T-helper 2 cell treated with Interferon-gamma antibody and Interleukin-4, amounts not matched to agents 5 μg/mL and 100 μg/mL, for 36 hours (primary cell): ENCODE data around the gene TSN.
"Not testable (repeated sequence)": the region's sequence is repeated elsewhere in the genome, so short reads cannot be mapped to it uniquely, and the experiment has no call there.

Experiments
- DNase-seq: peaks from one replicate; pipeline ENCODE4 v3.0.0; 2021; ENCODE audit warnings: low spot score
- H3K27ac Mint-ChIP-seq: one replicate; pipeline ENCODE4 v1.8.0; 2021; ENCODE audit warnings: mild to moderate bottlenecking, mixed read lengths
- H3K27me3 Mint-ChIP-seq: one replicate; pipeline ENCODE4 v1.8.0; 2021; ENCODE audit warnings: low read depth, mixed read lengths
- H3K36me3 Mint-ChIP-seq: one replicate; pipeline ENCODE4 v1.8.0; 2021; ENCODE audit warnings: low read depth, mixed read lengths
- H3K4me1 Mint-ChIP-seq: one replicate; pipeline ENCODE4 v1.8.0; 2021; ENCODE audit warnings: low read depth, mixed read lengths
- H3K4me3 Mint-ChIP-seq: one replicate; pipeline ENCODE4 v1.8.0; 2022; ENCODE audit warnings: mild to moderate bottlenecking, moderate library complexity, mixed read lengths
- H3K9me3 Mint-ChIP-seq: one replicate; pipeline ENCODE4 v1.8.0; 2021; ENCODE audit warnings: mixed read lengths

Gene TSN

DNA sequence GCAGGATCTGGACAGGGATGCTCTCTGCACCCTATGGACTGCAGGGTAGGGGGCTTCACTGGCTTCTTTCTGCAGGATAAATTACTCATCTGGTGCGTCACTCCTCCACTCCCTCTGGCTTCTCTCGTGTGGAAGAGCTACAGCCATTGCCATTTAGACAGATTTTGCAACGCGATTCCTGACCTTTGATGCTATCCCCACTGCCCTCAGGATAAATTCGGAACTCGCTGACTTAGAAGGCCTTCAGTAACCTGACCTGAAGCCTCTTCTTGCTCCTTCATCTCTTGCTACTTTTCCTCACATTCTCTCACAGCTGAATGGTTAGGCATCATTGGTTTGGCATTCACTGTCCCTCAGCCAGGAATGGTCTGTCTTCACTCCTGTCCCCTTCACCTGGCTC, 24.1 kb upstream of the TSN start:
- Mint-ChIP-seq H3K9me3 (no peaks in the 10 kb centered on the region), H3K4me3 (no peak overlapping the region), H3K36me3 (peaks cover 62% of the 10 kb centered on the region), H3K4me1 (peaks cover 24% of the 10 kb centered on the region), H3K27ac (no peak overlapping the region), H3K27me3 (no peaks in the 10 kb centered on the region)
- no peak for DNase-seq

DNA sequence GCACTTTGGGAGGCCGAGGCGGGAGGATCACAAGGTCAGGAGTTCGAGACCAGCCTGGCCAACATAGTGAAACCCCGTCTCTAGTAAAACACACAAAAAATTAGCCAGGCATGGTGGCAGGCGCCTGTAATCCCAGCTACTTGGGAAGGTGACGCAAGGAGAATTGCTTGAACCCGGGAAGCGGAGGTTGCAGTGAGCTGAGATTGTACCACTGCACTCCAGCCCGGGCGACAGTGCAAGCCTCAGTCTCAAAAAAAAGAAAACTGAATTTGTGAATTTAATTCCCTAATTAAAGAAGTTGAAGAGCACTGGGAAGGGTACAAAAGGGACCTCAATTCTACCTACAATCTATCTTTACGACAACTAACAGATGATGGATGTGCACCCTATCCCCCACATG, 20.9 kb upstream of the TSN start:
- not testable (repeated sequence) for H3K27me3 Mint-ChIP-seq, H3K9me3 Mint-ChIP-seq, DNase-seq, H3K27ac Mint-ChIP-seq
- Mint-ChIP-seq H3K36me3 (peaks cover 42% of the 10 kb centered on the region), H3K4me3 (peak overlapping the region; percentile 97), H3K4me1 (peaks cover 37% of the 10 kb centered on the region)

DNA sequence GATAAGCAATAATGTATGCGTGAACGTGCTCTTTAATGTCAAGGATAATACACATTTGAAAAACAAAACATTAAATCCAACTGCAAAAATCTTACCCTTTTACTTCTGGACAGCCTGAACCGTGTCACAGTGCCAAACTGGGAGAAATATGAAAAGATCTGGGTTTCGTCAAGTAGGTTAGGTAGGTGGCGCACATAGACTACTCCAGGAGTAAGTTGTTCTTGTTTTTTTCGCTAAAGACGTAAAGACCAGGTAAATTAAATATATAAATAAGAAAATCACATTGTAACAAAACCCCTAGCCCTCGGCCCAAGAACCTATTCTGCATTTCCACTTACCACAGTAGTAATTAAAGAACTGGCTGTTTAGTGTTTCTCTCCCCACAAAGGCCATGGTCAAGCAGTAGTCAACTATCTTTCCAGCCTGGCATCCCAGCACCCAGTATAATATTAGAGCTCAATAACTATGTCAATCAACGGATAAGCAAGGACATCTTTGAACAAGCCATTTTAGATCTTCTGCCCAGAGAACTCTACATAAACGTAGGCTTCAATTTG, 19.9 kb upstream of the TSN start:
- no peaks in the 10 kb centered on the region for H3K9me3 Mint-ChIP-seq
- H3K4me3 Mint-ChIP-seq: peak overlapping the region; percentile 97
- H3K36me3 Mint-ChIP-seq: peaks cover 37% of the 10 kb centered on the region
- no peaks in the 10 kb centered on the region for H3K27me3 Mint-ChIP-seq
- DNase-seq: no peak
- H3K4me1 Mint-ChIP-seq: peaks cover 37% of the 10 kb centered on the region
- H3K27ac Mint-ChIP-seq: peak overlapping the region; percentile 92

DNA sequence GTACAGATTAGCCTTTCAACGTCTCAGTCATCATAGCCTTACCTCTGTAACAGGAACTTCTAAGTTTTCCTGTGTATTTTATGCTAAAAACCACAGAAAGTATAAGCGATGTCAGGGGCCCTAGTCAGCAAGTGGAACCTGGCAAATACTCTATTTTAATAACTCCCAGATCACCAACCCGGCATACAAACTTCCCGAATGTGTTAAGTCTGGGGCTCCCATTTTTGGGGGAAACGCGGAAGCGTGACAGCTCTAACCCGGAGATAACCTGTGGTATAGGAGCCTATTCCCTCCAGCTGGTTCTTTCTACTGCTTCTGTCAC, 19.4 kb upstream of the TSN start:
- no peak for DNase-seq
- H3K9me3 Mint-ChIP-seq: no peaks in the 10 kb centered on the region
- peaks cover 32% of the 10 kb centered on the region for H3K36me3 Mint-ChIP-seq
- peaks cover 34% of the 10 kb centered on the region for H3K4me1 Mint-ChIP-seq
- no peaks in the 10 kb centered on the region for H3K27me3 Mint-ChIP-seq
- H3K4me3 Mint-ChIP-seq: peak overlapping the region; percentile 97
- peak overlapping the region; percentile 92 for H3K27ac Mint-ChIP-seq

DNA sequence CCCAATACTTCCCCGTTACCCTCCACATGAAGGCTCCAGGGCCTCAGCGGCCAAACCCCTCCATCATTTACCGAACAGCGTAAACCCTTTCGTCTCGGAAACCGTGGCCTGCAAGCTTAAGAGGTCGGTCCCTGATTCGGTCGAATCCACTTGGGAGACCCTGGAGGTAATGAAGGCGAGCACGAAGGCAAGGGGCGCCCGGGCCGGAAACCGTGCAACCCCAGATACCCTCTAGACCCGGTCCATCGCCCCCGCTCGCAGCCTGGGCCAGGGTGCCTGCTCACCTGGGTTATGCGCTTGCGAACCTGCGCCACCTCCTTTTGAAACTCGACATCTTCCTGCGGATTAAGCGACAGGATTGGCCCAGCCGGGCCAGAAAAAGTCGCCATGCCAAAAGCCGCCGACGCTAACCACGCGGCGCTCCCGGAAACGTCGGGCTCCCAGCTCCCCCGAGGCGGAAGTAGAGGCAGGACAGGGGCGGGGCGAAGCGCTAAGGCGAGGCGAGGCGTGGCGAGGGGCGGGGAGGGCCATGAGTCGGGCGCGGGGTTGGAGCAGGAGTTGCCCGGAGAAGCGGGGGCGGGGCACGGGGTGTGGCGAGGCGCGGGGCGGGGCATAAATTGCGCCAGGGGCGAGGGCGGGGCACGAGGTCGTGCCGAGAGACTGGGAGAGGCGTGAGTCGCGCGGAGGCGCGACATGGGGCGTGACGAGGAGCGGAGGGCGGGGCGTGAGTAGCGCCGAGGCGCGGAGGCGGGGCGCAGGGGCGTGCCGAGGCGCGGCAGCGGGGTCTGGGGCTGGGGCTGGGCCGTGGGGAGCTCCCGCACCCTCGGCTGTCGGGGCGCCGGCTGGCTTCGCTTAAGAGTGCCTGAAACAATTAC, 18.8 kb upstream of the TSN start, which contains the start of gene NIFK:
Gene NIFK (minus strand): TSS at position 414 of the 875 bp plus-strand sequence. CDS start 25 bp downstream, at position 389.
- Mint-ChIP-seq H3K36me3 (peaks cover 26% of the 10 kb centered on the region), H3K9me3 (no peaks in the 10 kb centered on the region), H3K4me1 (peaks cover 30% of the 10 kb centered on the region), H3K27me3 (no peaks in the 10 kb centered on the region), H3K27ac (peak within 1 kb of the TSS; percentile 92), H3K4me3 (peak within 1 kb of the TSS; percentile 97)
- DNase-seq: peak; percentile 98

DNA sequence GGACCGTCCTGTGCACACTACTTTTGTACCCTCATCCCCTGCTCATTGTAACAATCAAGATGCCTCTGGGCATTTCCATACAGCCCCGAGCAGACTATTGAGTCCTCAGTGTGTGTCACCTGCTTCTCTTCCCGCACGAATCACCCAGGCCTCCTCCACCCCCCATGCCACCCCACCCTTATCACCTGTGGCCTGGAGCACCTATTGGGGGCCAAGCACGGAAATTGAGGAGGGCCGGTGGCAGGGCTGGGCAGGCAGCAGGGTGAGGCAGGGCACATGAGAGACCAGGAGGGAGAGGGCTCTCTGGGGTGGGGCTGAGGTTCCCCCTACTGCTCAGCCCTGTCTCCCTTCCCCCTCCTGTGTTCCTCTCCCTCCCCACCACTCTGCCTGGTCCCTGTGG, 14.5 kb upstream of the TSN start:
- Mint-ChIP-seq H3K4me3 (no peak overlapping the region), H3K27ac (no peak overlapping the region), H3K9me3 (no peaks in the 10 kb centered on the region)

DNA sequence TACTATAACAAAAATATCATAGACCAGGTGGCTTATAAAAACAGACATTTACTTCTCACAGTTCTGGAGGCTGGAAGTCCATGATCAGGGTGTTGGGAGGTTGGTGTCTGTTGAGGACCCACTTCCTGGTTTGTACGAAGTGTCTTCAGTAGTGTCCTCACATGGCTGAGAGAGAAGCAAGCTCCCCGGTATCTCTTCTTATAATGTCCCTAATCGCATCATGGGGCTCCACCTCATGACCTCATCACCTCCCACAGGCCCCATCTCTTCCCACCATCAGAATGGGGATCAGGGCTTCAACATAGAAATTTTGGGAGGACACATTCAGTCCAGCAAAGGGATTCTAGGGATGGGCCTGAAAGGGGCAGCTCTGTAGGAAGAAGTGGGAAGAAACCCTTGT, 14.0 kb upstream of the TSN start:
- no peaks in the 10 kb centered on the region for H3K27me3 Mint-ChIP-seq
- H3K4me3 Mint-ChIP-seq: no peak overlapping the region
- H3K27ac Mint-ChIP-seq: no peak overlapping the region

More for the DNA sequence above, 14.5 kb upstream of the TSN start:
- DNase-seq: no peak
- H3K36me3 Mint-ChIP-seq: peaks cover 4% of the 10 kb centered on the region
- H3K4me1 Mint-ChIP-seq: peaks cover 13% of the 10 kb centered on the region
- no peaks in the 10 kb centered on the region for H3K27me3 Mint-ChIP-seq

DNA sequence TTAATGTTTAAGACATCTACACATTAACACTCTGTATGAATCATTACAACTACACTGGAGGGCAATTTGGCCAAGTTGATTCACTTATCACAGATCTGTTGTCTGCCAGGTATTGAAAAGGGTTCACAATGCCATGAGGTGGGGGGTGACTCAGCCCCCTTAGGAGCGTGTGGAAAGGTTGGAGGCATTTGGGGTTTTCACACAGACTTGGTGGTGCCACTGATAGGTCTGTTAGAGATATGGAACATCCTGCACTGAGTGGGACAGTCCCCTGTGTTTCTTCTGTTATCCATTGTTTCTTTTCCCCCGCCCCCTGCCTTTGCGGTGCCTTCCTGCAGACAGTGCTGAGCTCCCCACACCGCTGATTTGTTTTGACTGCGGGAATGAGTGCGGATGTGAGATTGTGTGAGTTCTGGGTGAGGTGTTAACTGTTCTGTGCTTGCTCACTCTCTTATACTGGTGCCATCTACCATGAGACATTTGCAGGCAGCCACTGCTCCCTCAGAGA, 9.3 kb upstream of the TSN start:
- H3K27me3 Mint-ChIP-seq: no peaks in the 10 kb centered on the region
- H3K9me3 Mint-ChIP-seq: no peaks in the 10 kb centered on the region
- H3K36me3 Mint-ChIP-seq: no peaks in the 10 kb centered on the region
- H3K4me3 Mint-ChIP-seq: no peak overlapping the region
- H3K4me1 Mint-ChIP-seq: peaks cover 4% of the 10 kb centered on the region
- no peak overlapping the region for H3K27ac Mint-ChIP-seq
- DNase-seq: peak; percentile 55

More for the DNA sequence above, 14.0 kb upstream of the TSN start:
- no peak for DNase-seq
- Mint-ChIP-seq H3K9me3 (no peaks in the 10 kb centered on the region), H3K36me3 (peaks cover 2% of the 10 kb centered on the region), H3K4me1 (peaks cover 14% of the 10 kb centered on the region)

DNA sequence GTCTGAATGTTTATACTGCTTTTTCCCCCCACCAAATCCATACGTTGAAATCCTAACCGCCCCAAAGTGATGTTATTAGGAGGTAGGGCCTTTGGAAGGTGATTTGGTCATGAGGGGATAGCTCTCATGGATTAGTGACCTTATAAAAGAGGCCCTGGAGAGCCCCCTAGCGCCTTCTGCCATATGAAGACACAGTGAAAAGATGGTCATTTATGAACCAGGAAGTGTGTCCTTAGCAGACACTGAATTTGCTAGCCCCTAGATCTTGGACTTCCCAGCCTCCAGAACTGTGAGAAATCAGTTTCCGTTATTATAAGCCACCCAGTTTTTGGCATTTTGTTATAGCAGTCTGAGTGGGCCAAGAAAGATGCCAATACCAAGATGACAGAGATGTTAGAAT, 7.2 kb upstream of the TSN start:
- DNase-seq: no peak
- peaks cover 4% of the 10 kb centered on the region for H3K4me1 Mint-ChIP-seq
- no peak overlapping the region for H3K27ac Mint-ChIP-seq
- no peaks in the 10 kb centered on the region for H3K27me3 Mint-ChIP-seq
- H3K4me3 Mint-ChIP-seq: no peak overlapping the region
- H3K36me3 Mint-ChIP-seq: no peaks in the 10 kb centered on the region
- H3K9me3 Mint-ChIP-seq: no peaks in the 10 kb centered on the region

DNA sequence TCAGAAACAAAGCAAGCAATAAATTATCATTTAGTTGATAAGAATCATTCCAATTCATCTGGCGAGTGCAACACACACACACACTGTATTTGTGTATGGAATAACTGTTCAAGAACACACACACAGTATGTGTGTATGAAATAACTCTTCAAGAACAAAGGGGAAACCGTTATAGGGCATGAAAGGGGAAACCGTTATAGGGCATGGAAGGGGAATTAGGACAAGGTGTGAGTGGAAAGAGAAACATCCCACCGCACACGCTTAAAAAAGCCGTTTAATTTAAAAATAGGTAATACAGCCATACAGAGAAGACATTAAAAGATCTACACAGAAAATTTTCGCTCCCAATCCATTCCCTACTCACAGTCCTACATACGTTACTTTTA, 607 bp upstream of the TSN start:
- no peaks in the 10 kb centered on the region for H3K9me3 Mint-ChIP-seq
- peaks cover 13% of the 10 kb centered on the region for H3K4me1 Mint-ChIP-seq
- H3K36me3 Mint-ChIP-seq: peaks cover 7% of the 10 kb centered on the region
- peak overlapping the region; percentile 93 for H3K27ac Mint-ChIP-seq
- H3K27me3 Mint-ChIP-seq: no peaks in the 10 kb centered on the region
- no peak for DNase-seq
- H3K4me3 Mint-ChIP-seq: peak overlapping the region; percentile 91

DNA sequence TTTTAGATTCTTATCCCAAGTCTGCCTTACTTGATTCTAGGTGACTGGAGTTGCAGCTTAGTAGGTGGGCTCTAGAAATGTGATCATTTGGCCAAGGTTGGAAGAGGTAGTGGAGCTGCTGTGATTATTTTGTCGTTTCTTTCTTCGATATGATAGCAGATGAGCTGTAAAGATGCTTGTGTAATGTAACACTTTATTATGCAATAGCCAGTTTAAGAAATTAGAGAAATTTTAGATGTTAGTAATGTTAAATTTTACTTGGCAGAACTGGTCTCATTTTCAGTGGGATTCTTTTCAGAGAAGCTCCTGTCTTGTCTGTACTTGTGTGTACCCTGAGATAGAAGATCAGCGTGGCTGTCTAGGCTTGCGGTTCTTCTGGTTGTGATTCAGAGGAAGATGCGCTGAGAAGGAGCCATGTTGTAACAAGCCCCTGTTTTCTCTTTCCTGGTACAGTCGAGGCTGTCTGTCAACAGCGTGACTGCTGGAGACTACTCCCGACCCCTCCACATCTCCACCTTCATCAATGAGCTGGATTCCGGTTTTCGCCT, 9.3 kb downstream of the TSN start:
- DNase-seq: no peak
- Mint-ChIP-seq H3K9me3 (no peaks in the 10 kb centered on the region), H3K4me1 (no peaks in the 10 kb centered on the region), H3K36me3 (peaks cover 57% of the 10 kb centered on the region), H3K27me3 (no peaks in the 10 kb centered on the region), H3K27ac (no peak overlapping the region), H3K4me3 (no peak overlapping the region)

DNA sequence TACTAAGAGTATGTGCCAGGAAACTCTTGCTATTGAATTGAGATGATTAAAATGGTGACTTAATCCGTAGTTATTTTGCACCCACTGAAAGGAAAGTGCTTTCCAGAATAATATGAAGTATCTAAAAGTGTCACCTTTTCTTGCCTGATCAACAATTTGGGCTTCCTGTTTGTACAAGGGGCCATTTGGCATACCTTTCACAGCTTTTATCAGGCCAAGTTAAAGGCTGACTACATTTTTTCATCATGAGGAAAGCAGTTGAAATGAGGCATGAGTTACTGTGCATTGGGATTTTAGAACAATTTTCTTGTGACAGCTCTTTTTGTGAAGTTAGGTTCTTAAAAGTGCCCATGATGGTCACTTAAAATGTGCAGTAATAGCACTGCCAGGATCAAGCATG, 11.2 kb downstream of the TSN start:
- H3K4me1 Mint-ChIP-seq: no peaks in the 10 kb centered on the region
- H3K9me3 Mint-ChIP-seq: no peaks in the 10 kb centered on the region
- DNase-seq: no peak
- H3K36me3 Mint-ChIP-seq: peaks cover 52% of the 10 kb centered on the region
- H3K27me3 Mint-ChIP-seq: no peaks in the 10 kb centered on the region
- H3K4me3 Mint-ChIP-seq: no peak overlapping the region
- no peak overlapping the region for H3K27ac Mint-ChIP-seq

DNA sequence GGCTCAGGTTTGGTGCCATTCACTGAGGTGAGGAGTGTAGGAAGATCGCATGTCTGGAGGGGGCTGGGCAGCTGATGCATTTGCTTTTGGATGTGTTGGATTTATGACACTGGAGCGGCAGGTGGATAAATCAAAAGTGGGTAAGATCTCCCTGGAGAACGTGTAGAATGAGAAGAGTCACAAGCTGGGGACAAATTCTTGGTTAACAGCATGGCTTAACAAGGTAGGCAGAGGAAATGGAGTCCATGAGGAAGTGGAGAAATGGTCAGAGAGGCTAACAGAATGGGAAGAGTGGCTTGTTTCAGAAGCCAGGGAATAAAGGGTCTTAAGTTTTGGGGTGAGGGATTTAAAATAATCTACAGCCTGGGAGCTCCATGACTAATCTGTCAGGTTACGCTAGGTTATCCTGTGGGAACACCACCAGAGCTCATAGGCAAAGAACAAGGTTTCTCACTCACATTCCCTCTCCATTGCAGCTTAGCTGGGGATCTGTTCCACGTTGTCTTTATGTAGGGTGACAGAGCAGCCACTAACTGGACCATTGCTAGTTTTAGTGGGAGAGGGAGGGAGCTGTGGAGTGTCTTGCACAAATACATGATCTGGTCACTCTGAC, 12.8 kb downstream of the TSN start:
- H3K27me3 Mint-ChIP-seq: no peaks in the 10 kb centered on the region
- no peak for DNase-seq
- no peak overlapping the region for H3K4me3 Mint-ChIP-seq
- no peaks in the 10 kb centered on the region for H3K4me1 Mint-ChIP-seq
- no peak overlapping the region for H3K27ac Mint-ChIP-seq
- H3K36me3 Mint-ChIP-seq: peaks cover 45% of the 10 kb centered on the region
- H3K9me3 Mint-ChIP-seq: no peaks in the 10 kb centered on the region
